BLaER1 treated with 17β-estradiol and CSF1 and Interleukin-3, amounts not matched to agents 10 nM and 100 nM (cell line): Measurements from ENCODE around the gene CYP8B1.
A peak's percentile ranks its signal among the peaks of the same experiment; 100 is the strongest.

Experiments used
- H3K27ac ChIP-seq, 11 experiments: shearing (Covaris generic); formaldehyde crosslinking; 2 replicates each; pipeline ENCODE4 v1.8.1; 2022
- H3K27me3 ChIP-seq, 11 experiments: shearing (Covaris generic); formaldehyde crosslinking; 2 replicates each; pipeline ENCODE4 v1.8.1; 2022
- H3K36me3 ChIP-seq, 11 experiments: shearing (Covaris generic); formaldehyde crosslinking; 2 replicates each; pipeline ENCODE4 v1.8.1; 2022
- H3K4me1 ChIP-seq, 10 experiments: shearing (Covaris generic); formaldehyde crosslinking; 2 replicates each; pipeline ENCODE4 v1.8.1; 2022
- H3K4me2 ChIP-seq, 11 experiments: shearing (Covaris generic); formaldehyde crosslinking; 2 replicates each; pipeline ENCODE4 v1.8.1; 2022
- H3K4me3 ChIP-seq, 10 experiments: shearing (Covaris generic); formaldehyde crosslinking; 2 replicates each; pipeline ENCODE4 v1.8.1; 2022
- H3K9ac ChIP-seq, 11 experiments: shearing (Covaris generic); formaldehyde crosslinking; 2 replicates each; pipeline ENCODE4 v1.8.1; 2022
- H3K9me3 ChIP-seq, 11 experiments: shearing (Covaris generic); formaldehyde crosslinking; replicated peaks in 1 of 11; 2 replicates each; pipeline ENCODE4 v1.8.1; 2022
- H4K20me1 ChIP-seq, 11 experiments: shearing (Covaris generic); formaldehyde crosslinking; 2 replicates each; pipeline ENCODE4 v1.8.1; 2022
- Cebpa-rat ChIP-seq, 11 experiments: shearing (Covaris generic); IDR thresholded peaks; 2 replicates each; pipeline ENCODE4 v1.8.1; 2022

The CYP8B1 gene

DNA sequence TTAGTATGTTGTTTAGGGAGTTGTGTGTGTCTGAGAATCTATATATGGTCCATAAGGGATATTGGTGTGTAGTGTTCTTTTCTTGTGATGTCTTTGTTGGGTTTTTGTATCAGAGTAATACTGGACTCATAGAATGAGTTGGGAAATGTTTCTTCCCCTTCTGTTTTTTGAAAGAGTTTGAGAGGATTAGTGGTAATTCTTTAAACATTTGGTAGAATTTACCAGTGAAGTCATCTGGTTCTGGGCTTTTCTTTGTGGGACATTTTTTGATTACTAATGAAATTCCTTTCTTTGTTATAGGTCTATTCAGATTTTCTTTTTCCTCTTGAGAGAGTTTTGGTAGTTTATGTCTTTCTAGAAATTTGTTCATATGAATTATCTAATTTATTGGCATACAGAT is 49.5 kb downstream of the CYP8B1 start:
- Histone ChIP-seq H3K4me1 (peaks cover 6 to 16% (median 11%) of the 10 kb centered on the region in 10 experiments; a peak in 16 of 20 replicates), H3K9ac (no peak overlapping the region), H3K27ac (no peak overlapping the region)

DNA sequence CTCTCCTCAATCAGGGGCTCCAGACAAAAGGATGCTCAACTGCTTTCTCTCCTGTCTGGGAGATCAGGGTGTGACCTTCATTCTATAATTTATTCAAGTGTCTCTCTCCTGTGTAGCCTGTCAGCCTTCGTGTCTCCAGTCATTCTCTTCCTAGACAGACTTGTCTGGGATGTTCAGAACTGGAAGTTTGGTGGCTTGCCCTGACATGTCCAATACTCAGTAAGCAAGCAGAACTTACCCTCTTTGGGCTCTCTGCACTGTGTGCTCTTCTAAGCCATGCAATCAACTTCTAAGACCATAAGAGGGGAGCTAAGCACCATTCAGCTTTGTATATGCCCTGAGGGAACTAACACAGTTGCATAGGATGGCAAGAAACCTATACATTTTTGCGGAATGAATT is 52.3 kb downstream of the CYP8B1 start:
- Histone ChIP-seq H3K27ac (0 out of 22 replicates have a peak overlapping the region, but pooled peaks of 1 of the 11 experiments have one; percentile 14), H3K36me3 (no peaks in the 10 kb centered on the region), H4K20me1 (no peaks in the 10 kb centered on the region), H3K4me1 (peaks cover 0 to 16% (median 8%) of the 10 kb centered on the region in 10 experiments; a peak in 10 of 20 replicates), H3K4me2 (peak overlapping the region in 4 of 11 experiments; percentile 0 to 54 (median 24); a peak in 6 of 22 replicates), H3K9me3 (peaks cover 0 to 6% (median 0%) of the 10 kb centered on the region in 11 experiments; a peak in 3 of 22 replicates), H3K4me3 (no peak overlapping the region), H3K27me3 (no peaks in the 10 kb centered on the region), H3K9ac (no peak overlapping the region)
- TF ChIP-seq Cebpa-rat (IDR thresholded peaks at IDR 0.05): no peak

More for the DNA sequence above, 49.5 kb downstream of the CYP8B1 start:
- no peaks in the 10 kb centered on the region for H3K36me3 ChIP-seq
- no peak overlapping the region for H3K4me3 ChIP-seq
- peaks cover 0 to 6% (median 0%) of the 10 kb centered on the region in 11 experiments; a peak in 3 of 22 replicates for H3K9me3 ChIP-seq
- H3K4me2 ChIP-seq: no peak overlapping the region
- no peaks in the 10 kb centered on the region for H3K27me3 ChIP-seq
- TF ChIP-seq Cebpa-rat (IDR thresholded peaks at IDR 0.05): no peak
- no peaks in the 10 kb centered on the region for H4K20me1 ChIP-seq

DNA sequence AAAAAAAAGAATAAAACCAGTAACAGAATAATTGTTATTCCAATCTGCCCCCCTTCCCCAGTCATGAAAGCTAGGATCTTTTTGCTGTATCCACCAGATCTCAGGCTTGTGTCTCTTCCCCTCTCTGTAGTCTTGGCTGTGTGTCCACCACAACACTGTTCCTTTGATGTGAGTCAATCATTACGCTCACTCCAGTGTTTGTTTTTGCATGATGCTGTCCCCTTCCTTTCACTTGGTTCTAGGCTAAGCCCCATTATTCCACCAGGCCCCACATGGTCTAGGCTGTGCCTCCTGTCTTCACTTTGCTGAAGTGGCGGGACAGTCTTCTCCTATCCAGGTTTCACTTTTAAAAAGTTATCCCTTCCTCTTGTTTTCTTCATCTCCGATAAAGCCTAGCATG is 52.9 kb downstream of the CYP8B1 start:
- peak overlapping the region in 5 of 11 experiments; percentile 0 to 54 (median 15); a peak in 7 of 22 replicates for H3K4me2 ChIP-seq
- no peaks in the 10 kb centered on the region for H4K20me1 ChIP-seq
- H3K4me1 ChIP-seq: peaks cover 0 to 16% (median 8%) of the 10 kb centered on the region in 10 experiments; a peak in 10 of 20 replicates
- H3K4me3 ChIP-seq: no peak overlapping the region
- no peak overlapping the region for H3K9ac ChIP-seq
- TF ChIP-seq Cebpa-rat (IDR thresholded peaks at IDR 0.05): no peak
- H3K27me3 ChIP-seq: no peaks in the 10 kb centered on the region
- H3K36me3 ChIP-seq: no peaks in the 10 kb centered on the region
- H3K27ac ChIP-seq: no peak overlapping the region
- H3K9me3 ChIP-seq: peaks cover 0 to 6% (median 0%) of the 10 kb centered on the region in 11 experiments; a peak in 3 of 22 replicates
